GM18502 (cell line): ENCODE measurements around the gene MARVELD1.

ENCODE experiments used
- ATAC-seq: cut with Tn5 transposase; IDR thresholded peaks from one replicate; pipeline ENCODE4 v1.9.1; 2021; ENCODE audit warnings: mild to moderate bottlenecking; ENCODE audit not compliant: unreplicated experiment, poor library complexity

MARVELD1 gene

GRCh38 chr10:97752956-97753355 is 39.4 kb downstream of the MARVELD1 start:
- ATAC-seq = no peak

GRCh38 chr10:97754726-97755125 is 41.2 kb downstream of the MARVELD1 start:
- ATAC-seq = no peak

GRCh38 chr10:97755718-97756117 is 42.2 kb downstream of the MARVELD1 start:
- ATAC-seq = no peak

DNA sequence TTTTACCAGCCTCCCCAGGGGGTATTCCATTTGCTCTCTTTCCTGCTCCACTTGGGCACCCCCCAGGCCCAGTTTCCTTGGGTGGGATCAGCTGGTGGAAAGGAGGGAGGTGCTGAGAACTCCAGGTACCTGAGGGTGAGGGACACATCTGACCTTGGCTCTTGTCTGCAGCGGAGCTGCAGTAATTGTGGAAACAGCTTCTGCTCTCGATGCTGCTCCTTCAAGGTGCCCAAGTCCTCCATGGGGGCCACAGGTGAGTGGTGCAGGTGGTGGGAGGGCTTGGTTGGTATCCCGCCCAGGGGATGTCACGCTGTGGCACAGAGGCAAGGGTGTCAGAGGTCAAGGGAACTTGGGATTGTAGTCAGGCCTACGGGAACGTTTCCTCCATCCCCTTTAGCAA is 43.9 kb downstream of the MARVELD1 start:
- ATAC-seq = no peak

DNA sequence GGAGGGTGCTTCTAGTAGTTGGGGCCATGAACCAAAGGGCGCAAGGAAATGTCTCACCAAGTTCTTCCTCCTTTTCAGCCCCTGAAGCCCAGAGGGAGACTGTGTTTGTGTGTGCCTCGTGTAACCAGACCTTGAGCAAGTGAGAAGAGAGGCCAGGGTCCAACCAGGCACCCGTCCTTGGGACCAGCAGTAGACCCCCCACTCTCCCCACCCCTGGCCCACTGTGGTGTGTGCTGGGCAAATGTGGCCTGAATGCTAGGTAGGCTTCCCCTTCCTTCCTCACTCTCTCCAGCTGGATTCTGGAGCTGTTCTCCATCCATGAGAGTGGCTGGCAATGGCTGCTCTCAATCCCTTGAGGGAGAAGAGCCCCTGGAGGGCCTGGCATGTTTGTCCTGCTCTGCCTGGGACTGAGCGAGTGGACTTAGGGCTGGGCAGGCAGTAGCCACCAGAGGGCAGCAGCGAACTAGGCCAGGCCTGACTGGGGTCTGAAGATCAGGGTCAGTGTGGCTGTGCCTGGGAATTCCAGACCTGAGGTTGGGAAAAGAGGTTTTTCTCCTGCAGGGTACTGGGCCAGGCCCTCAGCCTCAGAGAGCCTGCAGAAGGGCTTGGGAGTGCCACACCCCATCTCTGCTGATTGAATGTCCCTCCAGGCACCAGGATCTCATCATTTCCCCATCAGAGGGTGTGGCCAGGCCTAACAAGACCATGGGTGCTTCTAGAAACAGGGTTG is 45.8 kb downstream of the MARVELD1 start:
- no peak for ATAC-seq

GRCh38 chr10:97759946-97760345 is 46.4 kb downstream of the MARVELD1 start:
- ATAC-seq = no peak

DNA sequence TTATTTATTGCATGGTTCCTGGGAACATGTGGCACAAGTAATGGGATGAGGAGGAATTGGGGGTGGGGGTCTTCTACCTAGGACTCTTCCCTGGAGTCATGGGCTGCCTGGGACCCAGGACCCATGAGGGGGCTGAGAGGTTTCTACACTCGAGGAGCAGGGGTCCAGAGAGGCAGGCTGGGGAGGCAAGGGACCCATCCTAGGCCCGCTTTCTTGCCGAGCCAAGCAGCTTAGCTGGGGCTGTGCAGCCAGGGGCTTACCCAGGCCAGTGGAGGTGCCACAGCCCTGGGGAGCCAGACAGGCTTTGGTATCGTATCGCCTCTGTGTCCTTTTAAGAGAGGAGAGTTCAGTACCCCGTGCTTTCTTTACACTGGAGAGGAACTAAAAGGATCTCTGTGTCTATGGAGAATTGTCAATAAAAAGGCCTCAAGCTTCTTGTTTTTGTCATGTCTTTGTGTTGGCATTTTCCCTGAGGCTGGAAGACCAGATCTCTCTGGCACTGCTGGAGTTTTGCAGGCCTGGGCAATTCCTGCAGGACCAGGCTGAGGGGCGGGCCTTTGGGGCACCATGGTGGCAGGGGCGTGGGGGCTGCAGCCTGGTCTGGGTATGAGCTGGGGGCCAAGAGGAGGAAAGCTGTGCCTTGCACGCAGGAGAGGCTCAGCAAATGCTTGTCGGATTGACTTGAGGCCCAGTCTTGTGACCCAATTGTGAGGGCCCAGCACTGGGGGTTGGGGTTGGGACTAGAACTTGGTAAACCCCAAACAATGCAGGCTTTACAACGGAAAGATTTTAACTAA is 47.1 kb downstream of the MARVELD1 start:
- no peak for ATAC-seq

GRCh38 chr10:97761331-97761865 is 47.9 kb downstream of the MARVELD1 start:
- no peak for ATAC-seq

GRCh38 chr10:97762056-97762455 is 48.5 kb downstream of the MARVELD1 start:
- ATAC-seq = no peak

DNA sequence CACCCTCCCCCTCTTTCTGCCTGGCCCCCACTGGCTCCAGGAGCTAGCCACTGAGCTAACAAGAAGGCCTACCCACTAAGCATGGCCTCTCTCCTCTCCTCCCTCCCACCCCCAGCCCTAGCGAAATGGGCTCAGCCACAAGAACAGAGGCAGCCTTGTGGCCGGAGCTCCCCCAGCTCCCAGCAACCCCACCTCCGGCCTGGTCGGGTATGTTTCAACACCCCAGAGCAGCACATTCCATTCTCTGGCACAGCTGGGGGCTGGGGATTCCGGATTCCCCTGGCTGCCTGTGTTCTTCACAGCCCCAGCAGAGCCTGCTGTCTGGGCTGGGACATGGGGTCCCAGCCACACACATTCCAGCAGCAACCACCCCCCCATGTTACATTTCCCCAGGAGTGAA is 49.3 kb downstream of the MARVELD1 start:
- ATAC-seq = no peak

- ATAC-seq = no peak
Observed at GRCh38 chr10:97763411-97763810, 49.9 kb downstream of the MARVELD1 start.

DNA sequence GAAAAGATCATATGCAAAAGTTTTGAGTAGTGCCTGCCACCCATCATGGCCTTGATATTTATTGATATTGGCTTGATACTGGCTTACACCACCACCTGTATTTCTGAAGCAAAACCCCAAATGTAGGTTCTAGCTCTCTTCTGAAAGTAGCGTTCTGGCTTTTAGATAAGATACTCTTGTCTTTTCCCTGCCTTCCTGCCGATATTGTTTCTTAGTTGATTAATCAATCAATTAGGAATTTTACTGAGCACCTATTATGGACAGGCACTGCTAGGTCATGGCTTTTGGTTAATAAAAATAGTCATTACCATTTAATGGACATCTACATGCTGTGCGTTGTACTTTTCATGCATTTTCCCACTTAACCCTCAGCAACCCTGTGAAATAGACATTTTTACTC is 50.4 kb downstream of the MARVELD1 start:
- no peak for ATAC-seq

DNA sequence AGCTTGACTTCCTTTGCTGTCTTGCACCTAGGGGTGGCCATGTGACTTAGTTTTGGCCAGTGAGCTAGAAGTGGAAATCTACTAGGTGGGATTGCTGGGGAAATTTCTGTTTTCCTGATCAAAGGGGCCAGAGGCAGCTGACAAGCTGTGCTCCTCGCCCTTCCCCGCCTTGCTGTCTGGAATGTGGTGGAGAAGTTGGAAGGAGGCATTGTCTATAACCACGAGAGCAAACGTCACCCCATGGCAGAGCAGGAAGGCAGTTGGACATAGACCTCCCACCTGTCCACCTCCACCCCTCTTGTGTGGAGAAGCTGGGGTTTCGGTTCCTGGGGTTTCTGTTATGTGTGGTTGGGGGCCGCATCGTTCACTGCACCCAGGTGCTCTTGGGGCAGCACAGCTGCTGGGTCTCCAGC is 51.0 kb downstream of the MARVELD1 start:
- no peak for ATAC-seq

- no peak for ATAC-seq
Observed at GRCh38 chr10:97765201-97765600, 51.7 kb downstream of the MARVELD1 start.

DNA sequence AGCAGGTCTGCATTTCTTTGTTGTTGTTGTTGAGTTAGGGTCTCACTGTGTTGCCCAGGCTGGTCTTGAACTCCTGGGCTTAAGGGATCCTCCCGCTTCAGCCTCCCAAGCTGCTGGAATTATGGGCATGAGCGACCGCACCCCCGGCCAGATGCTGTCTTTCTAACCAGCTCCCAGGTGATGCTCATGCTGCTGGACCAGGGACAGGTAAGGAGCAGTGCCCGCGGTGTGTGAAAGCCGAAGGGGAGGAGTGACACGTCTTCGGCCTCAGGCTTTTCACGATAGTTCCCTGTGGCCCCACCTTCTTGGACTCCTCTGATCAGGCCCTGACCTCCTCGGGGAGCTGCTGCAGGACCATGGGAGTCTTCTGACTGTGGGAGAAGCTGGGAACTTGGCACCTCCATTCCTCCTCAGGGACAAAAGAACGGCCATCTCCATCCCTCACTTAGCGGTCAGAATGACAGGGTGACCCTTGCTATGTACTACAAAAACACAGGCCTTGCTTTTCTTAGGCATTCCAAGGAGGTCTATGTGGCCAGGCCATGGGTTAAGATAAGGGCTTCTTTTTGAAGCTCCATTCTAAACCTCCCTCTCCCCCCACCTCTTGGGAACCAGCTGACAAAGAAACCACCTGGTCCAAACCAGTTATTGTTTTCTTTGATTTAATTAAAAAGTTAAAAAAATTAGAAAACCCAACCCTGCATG is 52.7 kb downstream of the MARVELD1 start:
- no peak for ATAC-seq

DNA sequence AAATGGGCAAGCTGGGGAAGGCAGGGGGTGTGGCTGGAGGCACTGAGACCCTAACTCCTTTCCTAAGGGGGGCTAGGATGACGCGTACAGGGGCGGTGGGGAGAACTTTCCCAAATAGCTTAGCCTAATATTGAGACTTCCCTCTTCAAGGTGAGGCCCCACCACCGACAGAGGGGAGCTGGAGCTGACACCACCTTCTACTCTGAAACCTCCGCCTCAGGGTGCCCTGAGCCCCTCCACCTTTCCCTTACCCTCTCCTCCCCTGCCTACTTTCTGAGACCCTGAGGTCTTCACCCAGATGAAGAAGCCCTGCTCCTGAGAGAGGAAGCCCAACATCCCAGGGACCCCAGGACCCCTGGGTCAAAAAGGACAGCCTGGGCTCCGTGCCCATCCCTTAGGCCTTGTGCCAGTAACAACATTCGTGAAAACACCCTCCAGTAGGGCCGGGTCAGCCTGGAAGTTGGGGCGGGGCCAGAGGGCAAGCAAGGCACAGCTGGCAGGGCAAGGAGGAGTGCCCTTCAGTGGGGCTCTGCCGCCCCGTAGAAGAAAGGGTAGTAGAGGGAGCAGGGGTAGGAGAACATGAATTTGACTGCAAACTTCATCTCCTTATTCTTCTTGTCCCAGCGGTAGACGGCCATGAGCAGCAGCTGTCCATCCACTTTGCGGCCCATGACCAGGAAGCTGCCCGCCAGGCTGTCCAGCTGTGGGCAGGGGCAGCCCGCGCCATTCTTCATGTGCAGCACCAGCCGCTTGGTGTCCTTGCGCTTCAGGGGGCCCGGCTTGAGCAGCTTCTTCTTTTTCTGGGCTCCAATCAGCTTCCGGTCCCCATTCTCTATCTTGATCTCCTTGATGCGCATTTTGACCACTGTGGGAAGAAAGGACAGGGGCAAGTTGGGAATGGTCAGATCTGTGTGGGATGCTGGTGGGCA is 53.7 kb downstream of the MARVELD1 start:
- no peak for ATAC-seq
